ENCODE data around the gene SNX33.
"Not testable (repeated sequence)": the region's sequence is repeated elsewhere in the genome, so short reads cannot be mapped to it uniquely, and the experiment has no call there.

The SNX33 gene

DNA sequence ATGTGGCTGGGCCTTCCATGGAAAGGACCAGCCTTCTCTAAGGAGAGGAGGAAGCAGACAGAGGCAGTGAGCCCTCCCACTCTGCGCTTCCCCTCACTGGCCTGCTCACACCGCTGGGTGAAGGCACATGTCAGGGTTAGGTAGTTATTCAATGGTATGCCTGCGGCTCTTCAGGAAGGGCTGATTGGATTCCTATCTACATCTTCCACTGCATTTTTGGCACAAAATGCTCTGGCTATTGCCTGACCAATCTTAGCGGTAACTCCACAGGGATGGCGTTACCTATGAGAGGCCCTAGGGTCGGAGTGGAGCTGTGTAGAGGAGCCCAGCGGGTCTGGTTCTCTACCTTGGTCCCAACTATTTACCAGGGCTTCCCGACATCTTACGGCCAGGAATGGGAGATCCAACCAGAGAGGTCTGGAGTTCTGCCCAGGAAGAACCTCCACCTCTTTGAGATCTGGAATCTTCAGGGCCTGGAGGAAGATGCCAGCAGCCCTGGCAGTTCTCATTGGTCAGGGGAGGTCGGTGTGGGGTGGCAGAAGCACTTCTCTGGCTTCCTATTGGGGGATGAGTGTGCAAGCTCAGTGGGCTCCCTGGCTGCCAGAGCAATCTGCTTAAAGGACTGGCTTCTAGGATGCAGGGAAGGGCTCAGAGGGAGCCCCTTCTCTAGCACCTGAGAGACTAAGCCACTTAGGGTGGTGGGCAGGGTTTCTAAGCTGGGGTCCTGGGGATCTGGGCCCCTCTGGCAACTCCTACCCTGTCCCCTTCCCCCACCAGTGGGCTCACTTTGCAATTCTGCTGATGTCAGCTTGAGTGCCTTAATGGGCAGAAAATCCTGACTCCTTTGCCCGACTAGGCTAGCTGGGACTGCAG, 24.3 kb downstream of the SNX33 start:
- Histone ChIP-seq H3K36me3 (ENCODE audit: control insufficient read depth, insufficient read depth, low read length) (peaks cover 3% of the 10 kb centered on the region), H3K4me3 (ENCODE audit: low read depth, low read length) (no peak overlapping the region), H3K4me1 (ENCODE audit: control insufficient read depth, insufficient read depth, low read length) (peaks cover 9% of the 10 kb centered on the region), H3K9ac (ENCODE audit: low read depth, low read length) (no peak overlapping the region), H3K9me3 (ENCODE audit: control insufficient read depth, insufficient read depth, low read length) (no peaks in the 10 kb centered on the region), H3K27me3 (ENCODE audit: control insufficient read depth, insufficient read depth, low read length) (no peaks in the 10 kb centered on the region)

DNA sequence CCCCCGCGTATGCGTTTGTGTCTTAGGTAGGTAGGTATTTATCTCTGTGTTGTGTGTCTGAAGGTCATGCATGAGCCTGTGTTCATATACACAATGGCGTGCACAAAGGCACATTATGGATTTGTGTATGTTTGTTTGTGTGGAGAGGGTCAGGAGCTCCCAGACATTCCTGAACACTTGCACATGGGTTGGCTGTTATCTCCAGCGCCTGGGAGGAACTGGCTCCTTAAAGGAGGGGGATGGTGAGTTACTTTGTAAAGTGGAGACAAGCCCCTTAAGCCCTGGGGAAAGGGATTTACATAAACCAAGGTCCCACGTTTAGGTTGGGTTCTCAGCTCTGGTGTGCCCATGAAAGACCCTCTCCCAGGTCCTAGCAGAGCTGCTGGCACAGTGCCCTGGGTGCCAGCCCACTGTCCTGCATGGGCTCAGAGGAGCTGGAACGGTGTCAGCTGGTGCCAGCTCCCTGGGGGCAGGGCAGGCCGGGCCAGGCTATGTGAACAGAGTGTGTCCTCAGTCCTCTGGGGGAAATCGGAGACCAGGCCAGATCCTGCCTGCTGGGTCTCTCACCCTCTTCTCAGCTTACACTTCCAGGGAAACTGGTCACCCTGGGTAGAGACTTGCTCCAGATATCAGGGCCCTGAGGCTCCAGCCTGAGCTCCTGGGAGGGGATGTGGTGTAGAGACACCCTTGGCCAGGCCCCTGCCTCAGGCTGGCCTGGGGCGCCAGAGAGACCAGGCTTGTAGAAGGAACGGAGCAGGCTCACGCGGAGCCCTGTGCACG, 25.1 kb downstream of the SNX33 start:
- Histone ChIP-seq H3K4me1 (ENCODE audit: control insufficient read depth, insufficient read depth, low read length) (peaks cover 9% of the 10 kb centered on the region), H3K27me3 (ENCODE audit: control insufficient read depth, insufficient read depth, low read length) (no peaks in the 10 kb centered on the region), H3K9ac (ENCODE audit: low read depth, low read length) (no peak overlapping the region), H3K36me3 (ENCODE audit: control insufficient read depth, insufficient read depth, low read length) (peaks cover 3% of the 10 kb centered on the region), H3K9me3 (ENCODE audit: control insufficient read depth, insufficient read depth, low read length) (no peaks in the 10 kb centered on the region), H3K4me3 (ENCODE audit: low read depth, low read length) (no peak overlapping the region)

DNA sequence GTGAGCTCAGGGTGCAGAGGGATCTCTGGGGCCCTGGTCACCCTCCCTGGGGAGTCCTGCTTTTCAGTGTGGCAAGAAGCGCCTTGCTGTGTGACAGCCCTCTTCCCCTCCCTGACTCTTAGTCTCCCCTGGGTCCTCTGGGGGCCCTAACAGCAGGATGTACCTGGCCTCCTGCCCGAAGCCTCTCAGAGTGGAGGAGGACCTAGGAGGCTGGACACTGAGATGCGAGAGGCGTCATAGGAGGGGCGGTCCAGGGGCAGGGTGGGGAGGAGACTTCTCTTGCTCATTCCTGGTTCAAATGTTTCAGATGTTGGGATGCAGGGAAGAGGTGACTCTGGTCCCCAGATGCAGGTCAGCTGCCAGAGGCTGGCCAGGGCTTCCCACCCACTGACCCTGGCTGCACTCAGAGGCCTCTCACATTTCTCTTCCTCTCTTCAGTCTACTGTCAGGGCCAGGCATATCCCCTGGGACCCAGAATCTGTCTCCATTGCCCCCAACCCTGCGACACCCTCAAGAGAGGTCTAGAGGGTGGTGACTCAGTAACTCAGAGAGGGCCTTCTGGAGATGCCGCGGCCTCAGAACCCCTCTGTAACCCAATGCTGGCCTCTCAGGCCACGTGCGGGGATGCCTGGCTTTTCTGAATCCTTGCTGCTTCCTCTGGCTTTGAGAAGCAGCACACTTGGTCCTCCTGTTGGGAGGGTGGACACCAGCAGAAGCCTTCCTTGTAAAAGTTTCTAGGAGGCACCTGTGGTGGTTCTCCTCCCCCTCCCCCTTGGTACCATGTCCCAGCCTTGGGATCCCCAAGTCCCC, 25.9 kb downstream of the SNX33 start:
- Histone ChIP-seq H3K36me3 (ENCODE audit: control insufficient read depth, insufficient read depth, low read length) (peaks cover 3% of the 10 kb centered on the region), H3K9me3 (ENCODE audit: control insufficient read depth, insufficient read depth, low read length) (no peaks in the 10 kb centered on the region), H3K4me1 (ENCODE audit: control insufficient read depth, insufficient read depth, low read length) (peaks cover 9% of the 10 kb centered on the region), H3K27me3 (ENCODE audit: control insufficient read depth, insufficient read depth, low read length) (no peaks in the 10 kb centered on the region), H3K9ac (ENCODE audit: low read depth, low read length) (no peak overlapping the region), H3K4me3 (ENCODE audit: low read depth, low read length) (no peak overlapping the region)

DNA sequence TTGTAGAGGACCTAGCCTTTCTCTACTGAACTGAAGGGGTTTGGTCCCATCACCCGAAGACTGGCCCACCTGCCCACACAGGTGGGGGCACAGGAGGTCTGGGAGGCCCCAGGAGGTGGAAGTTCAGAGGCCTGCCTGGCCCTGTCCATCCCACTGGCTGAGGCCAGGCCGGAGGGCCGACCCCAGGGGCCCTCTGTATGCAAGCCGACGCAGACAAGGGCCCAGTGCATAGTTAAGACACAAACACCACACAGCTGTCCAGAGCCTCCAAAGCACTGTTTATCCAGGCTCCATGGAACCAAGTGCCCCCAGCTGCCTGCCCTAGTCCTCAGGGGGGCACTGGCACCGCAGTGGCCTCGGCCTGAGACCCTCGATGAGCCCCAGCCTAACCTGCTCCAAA, 26.7 kb downstream of the SNX33 start:
- Histone ChIP-seq H3K36me3 (ENCODE audit: control insufficient read depth, insufficient read depth, low read length) (peaks cover 3% of the 10 kb centered on the region), H3K4me3 (ENCODE audit: low read depth, low read length) (no peak overlapping the region), H3K9me3 (ENCODE audit: control insufficient read depth, insufficient read depth, low read length) (no peaks in the 10 kb centered on the region), H3K27me3 (ENCODE audit: control insufficient read depth, insufficient read depth, low read length) (no peaks in the 10 kb centered on the region), H3K9ac (ENCODE audit: low read depth, low read length) (no peak overlapping the region), H3K4me1 (ENCODE audit: control insufficient read depth, insufficient read depth, low read length) (peaks cover 9% of the 10 kb centered on the region)

DNA sequence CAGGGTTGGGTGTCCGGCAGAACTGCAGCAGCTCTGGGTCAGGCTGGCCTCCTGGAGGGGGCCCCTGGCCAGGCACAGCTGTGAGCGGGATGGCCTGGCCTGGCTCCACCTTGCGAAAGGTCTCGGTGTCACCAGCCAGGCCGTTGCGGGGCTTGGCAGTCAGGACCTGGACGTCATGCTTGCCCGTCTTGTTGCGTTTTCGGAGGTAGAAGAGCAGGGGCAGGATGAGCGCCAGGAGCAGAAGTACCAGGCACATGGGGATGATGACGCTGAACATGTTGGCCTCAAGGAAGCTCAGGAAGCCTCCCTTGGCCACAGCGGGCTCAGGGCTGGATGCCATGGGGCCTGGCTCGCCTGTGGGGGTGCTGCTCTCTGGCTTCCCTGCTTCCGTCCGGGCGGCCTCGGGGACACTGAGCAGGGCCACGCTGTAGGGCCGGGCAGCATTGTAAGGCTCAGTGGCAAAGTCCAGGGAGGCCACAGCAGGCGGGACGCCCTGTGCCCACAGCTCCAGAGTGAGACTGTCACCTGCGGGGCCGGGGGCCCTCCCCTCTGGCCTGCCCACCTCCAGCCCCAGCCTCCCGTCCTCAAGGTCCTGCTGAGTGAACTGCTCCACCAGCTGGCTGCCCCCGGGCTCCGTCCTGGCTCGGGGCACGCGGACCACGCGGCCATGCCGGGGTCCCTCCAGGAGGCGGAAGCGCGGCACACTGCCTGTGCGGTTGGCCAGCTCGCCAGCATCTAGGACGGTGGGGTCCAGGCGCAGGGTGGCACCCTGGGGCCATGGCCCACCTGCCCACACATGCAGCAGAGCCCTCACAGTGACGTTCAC, 28.1 kb downstream of the SNX33 start:
- Histone ChIP-seq H3K4me1 (ENCODE audit: control insufficient read depth, insufficient read depth, low read length) (peaks cover 9% of the 10 kb centered on the region), H3K36me3 (ENCODE audit: control insufficient read depth, insufficient read depth, low read length) (peaks cover 3% of the 10 kb centered on the region), H3K4me3 (ENCODE audit: low read depth, low read length) (no peak overlapping the region), H3K27me3 (ENCODE audit: control insufficient read depth, insufficient read depth, low read length) (no peaks in the 10 kb centered on the region), H3K9ac (ENCODE audit: low read depth, low read length) (no peak overlapping the region), H3K9me3 (ENCODE audit: control insufficient read depth, insufficient read depth, low read length) (no peaks in the 10 kb centered on the region)

DNA sequence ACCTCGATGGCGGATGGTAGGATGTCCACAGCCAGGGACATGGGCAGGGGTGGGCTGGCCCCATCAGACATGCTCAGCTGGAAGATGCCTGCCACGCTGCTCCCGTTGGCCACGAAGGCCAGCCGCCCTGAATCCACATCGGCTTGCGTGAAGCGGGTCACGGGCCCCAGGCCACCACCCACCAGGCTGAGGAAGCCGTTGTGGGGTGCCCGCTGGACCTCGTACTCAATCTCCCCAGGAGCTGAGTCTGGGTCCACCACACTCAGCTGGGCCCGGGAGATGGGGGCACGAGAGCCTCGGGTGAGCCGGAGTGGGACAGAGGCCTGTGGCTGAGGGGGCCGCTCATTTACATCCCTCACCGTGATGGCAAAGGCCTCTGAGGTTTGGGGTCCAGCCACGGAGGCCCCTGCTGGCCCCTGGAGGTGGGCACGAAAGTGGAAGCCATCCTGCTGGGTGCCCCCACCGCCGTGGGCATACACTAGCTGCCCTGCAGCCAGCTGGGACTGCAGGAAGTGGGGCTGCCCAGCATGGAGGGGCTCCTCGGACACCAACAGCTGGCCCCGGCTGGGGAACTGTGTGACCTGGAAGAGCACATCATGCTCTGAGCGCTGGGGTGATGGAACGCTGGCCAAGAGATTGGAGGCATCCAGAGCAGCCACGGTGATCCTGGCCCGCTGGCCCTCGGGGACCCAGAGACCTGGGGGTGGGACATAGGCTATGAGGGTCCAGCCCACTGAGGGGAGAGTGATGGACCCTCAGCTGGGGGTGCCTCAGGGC, 29.2 kb downstream of the SNX33 start:
- no peak overlapping the region for H3K4me3 ChIP-seq (ENCODE audit: low read depth, low read length)
- peaks cover 3% of the 10 kb centered on the region for H3K36me3 ChIP-seq (ENCODE audit: control insufficient read depth, insufficient read depth, low read length)
- H3K4me1 ChIP-seq (ENCODE audit: control insufficient read depth, insufficient read depth, low read length), result peaks cover 9% of the 10 kb centered on the region
- H3K9me3 ChIP-seq (ENCODE audit: control insufficient read depth, insufficient read depth, low read length), result no peaks in the 10 kb centered on the region
- H3K9ac ChIP-seq (ENCODE audit: low read depth, low read length), result no peak overlapping the region
- no peaks in the 10 kb centered on the region for H3K27me3 ChIP-seq (ENCODE audit: control insufficient read depth, insufficient read depth, low read length)

DNA sequence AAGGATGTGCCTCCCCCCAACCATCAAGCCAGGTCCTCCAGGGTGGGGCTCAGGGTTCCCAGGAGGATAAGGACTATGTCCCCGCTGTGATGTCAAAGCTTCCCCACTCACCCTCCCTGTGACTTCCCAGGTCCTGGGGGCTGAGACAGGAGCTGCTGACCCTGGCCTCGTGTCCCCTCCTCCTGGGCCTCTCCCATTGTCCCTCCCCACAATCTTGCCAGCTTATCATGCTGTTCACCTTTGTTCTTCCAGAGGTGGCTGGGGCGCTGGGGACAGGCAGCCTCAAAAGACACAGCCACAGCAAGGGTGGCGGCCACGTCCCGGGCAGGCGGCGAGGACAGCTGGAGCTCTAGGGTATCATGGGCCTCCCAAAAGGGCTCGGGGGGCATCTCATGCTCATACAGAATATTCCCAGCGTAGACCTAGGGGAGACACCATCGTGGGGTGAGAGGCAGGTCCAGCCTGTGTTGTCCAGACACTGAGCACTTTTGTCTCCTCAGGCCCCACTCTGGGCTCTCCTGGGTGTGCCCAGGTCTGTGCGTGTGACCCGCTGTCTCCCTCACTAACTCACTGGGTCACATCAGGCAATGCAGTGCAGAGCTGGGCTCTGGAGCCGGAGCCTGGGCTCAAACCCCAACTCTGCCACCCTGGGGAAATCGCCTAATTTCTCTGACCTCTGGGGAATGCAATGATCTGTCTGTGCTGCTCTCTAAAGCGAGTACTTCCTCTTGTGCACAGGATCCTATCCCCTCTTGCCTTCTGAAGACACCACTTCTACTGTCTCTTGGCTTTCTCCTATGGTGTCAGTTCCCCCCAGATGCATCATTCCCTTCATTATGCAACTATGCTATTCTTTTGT, 30.0 kb downstream of the SNX33 start:
- H3K9me3 ChIP-seq (ENCODE audit: control insufficient read depth, insufficient read depth, low read length), result no peaks in the 10 kb centered on the region
- H3K36me3 ChIP-seq (ENCODE audit: control insufficient read depth, insufficient read depth, low read length), result peaks cover 3% of the 10 kb centered on the region
- H3K4me1 ChIP-seq (ENCODE audit: control insufficient read depth, insufficient read depth, low read length), result peaks cover 3% of the 10 kb centered on the region
- no peak overlapping the region for H3K9ac ChIP-seq (ENCODE audit: low read depth, low read length)
- H3K4me3 ChIP-seq (ENCODE audit: low read depth, low read length), result no peak overlapping the region
- no peaks in the 10 kb centered on the region for H3K27me3 ChIP-seq (ENCODE audit: control insufficient read depth, insufficient read depth, low read length)

DNA sequence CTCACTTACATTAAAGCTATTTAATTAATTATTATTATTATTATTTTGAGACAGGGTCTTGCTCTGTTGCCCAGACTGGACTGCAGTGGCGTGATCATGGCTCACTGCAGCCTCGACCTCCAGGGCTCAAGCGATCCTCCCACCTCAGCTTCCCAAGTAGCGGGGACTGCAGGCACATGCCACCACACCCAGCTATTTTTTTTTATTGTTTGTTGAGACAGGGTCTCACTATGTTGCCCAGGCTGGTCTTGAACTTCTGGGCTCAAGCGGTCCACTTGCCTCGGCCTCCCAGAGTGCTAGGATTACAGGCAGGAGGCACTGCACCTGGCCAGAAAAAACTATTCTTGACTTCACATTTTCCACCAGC, 30.6 kb downstream of the SNX33 start:
- not testable (repeated sequence) for H3K9ac ChIP-seq (ENCODE audit: low read depth, low read length); H3K4me3 ChIP-seq (ENCODE audit: low read depth, low read length); H3K4me1 ChIP-seq (ENCODE audit: control insufficient read depth, insufficient read depth, low read length); H3K36me3 ChIP-seq (ENCODE audit: control insufficient read depth, insufficient read depth, low read length); H3K27me3 ChIP-seq (ENCODE audit: control insufficient read depth, insufficient read depth, low read length); H3K9me3 ChIP-seq (ENCODE audit: control insufficient read depth, insufficient read depth, low read length)

DNA sequence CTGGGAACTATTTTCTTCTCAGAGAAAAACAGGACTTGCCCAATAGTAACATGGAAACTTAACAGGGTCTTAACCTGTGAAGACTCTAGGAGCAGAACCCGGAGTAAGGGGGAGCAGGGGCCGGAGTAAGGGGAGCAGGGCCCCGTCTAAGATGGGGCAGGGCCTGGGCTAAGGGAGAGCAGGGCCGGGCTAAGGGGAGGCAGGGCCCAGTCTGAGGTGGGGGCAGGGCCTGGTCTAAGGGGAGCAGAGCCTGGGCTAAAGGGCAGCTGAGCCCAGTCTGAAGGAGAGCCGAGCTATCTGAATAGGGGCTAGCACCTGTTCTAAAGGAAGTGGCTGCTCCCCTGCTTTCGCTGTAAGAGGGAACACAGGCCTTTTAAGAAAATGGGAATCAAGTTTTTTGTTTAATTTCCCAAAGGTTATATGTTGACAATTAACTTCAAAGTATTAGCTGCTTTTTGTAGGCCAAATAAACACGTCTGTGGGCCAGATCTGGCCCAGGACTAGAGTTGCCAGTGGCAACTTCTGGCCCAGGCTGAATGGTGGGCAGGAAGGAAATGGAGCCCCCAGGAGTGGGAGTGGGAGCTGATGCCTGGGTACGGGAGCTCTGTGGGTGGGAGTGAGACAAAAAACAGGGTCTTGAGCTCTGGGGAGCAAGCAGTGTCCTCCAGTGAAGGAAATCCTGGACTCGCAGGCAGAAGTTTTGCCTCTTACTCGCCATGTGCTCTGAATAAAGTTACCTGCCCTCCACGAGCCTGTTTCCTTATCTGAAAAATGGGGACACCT, 32.5 kb downstream of the SNX33 start:
- Histone ChIP-seq H3K4me3 (ENCODE audit: low read depth, low read length) (no peak overlapping the region), H3K9ac (ENCODE audit: low read depth, low read length) (no peak overlapping the region), H3K27me3 (ENCODE audit: control insufficient read depth, insufficient read depth, low read length) (no peaks in the 10 kb centered on the region), H3K4me1 (ENCODE audit: control insufficient read depth, insufficient read depth, low read length) (no peaks in the 10 kb centered on the region), H3K36me3 (ENCODE audit: control insufficient read depth, insufficient read depth, low read length) (peaks cover 3% of the 10 kb centered on the region), H3K9me3 (ENCODE audit: control insufficient read depth, insufficient read depth, low read length) (no peaks in the 10 kb centered on the region)
